Endometrial microvascular endothelial cells (primary cell): ENCODE results near the gene RAP1GAP2. TPM values are rescaled to one million over a fixed set of nuclear protein-coding genes. Genes with fewer than 3 reads are reported as not detected.
"Not testable (repeated sequence)": the region's sequence is repeated elsewhere in the genome, so short reads cannot be mapped to it uniquely, and the experiment has no call there.

ENCODE experiments used
- in situ Hi-C: cut with HindIII; loops from 2 replicates; pipeline ENCODE4 v1.10.0; 2017; ENCODE audit warnings: low sequenced_read_pairs, low pct_unique_long_range_greater_than_20kb; ENCODE audit errors: inconsistent ontology term
- total RNA-seq: library from RNA; depleted of rRNA; stranded (reverse); fragments of >200 nt; gene quantifications from one replicate; pipeline ENCODE4 v1.2.3, GENCODE V29; 2015; ENCODE audit errors: inconsistent ontology term

The RAP1GAP2 gene
- total RNA-seq, 1 donor from 2014 or later, result 2.5 TPM

DNA sequence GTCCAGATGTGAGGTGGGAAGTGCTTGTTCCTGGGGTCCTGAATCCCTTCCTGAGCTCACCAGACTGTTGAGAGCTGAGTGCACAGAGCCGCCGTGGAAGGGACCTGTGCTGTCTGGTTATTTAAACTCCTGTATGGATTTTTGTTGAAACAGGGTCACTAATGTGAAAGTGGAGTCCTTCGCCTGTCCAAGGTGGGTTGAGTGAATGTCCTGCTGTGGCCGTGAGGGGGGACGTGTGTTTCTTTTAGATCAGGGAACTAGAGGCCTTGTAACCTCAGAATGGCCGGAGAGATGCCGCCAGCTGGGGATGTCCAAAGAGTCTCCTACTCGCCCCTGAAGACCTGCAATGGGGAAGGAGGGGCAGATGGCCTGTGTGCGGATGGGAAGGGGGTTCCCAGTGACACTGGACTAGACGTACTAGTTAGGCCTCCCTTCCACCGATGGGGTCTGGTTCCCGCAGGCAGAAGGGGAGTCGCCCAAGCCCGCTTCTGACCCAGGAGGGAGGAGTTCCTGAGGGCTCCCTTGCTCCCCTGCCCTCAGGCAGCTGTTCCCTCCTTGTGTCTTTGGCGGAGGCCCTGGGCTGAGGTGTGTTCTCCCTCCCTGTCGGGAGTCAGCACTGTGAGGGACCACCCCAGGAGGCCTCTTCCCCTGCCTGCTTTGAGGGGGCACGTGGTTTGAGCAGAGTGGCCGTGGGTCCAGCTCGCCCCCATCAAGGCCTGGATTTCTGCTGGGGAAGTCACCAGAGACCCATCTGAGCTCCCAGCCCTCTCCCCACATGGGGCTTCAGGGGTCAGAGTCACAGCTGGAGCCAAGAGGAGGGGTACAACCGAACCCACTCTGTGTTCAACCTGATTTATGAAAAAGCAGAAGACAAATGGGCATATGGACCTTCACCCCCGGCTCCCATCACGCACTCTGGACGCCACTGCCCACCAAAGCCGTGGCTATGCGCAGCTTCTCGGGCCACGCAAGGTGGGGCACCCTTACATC is 236.3 kb downstream of the RAP1GAP2 start:
- in situ Hi-C loops, result no loop called here

DNA sequence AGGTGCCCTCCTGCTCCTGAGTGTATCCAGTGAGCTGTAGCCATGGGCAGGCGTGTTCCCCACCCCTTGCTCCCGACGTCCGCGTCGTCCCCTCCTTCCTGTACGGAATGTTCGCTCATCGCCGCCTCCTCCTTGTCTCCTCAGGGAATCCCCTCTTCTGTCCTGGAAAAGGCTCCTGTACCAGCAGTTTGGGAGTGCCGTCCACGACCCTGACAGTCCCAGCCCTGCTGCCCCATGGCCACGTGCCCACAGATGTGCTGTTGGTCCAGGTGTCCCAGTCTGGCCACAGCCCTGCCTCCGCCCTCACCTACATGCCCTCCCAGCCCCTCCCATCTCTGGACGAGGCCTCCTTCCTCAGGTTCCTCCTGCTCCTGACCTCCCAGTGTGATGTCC is 237.0 kb downstream of the RAP1GAP2 start:
- in situ Hi-C loops, result no loop called here

DNA sequence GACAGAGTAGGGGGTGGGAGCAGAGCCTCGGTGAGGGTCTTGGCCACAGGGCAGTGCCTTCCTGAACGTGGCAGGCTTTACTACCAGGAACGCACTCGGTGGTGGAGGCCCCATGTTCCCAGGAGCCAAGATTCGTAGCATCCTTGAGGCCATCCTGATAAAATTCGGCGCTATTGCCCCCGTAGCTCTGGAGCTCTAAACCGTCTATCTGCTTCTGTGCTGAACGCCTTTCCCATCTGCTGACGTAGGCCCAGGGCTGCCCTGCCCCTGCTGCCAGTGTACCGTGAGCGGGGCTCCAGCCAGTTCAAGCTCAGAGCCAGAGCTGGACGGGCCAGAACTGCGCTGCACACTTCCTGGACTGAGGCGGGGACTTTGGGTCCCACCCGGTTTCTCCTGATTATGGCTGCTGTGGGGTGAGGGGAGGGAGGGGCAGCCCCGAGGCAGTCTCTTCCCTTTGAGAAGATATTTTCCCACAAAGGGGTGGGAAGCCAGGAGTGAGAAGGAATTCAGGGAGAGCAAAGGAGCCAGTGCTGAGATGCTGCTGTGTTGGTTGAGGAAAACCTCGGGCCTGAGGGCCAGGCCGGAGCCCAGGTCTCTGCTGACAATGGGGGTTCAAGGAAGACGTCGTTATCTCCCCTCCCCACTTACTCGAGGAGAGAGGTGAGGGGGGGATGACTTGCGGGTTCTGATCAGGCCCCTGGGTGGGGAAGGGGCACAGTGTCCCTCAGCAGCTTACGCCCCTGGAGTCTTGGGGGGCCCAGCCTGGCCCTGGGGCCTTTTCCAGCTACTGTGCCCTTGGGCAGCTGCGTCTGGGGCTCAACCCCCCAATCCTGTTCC is 237.7 kb downstream of the RAP1GAP2 start:
- in situ Hi-C loops, result no loop called here

DNA sequence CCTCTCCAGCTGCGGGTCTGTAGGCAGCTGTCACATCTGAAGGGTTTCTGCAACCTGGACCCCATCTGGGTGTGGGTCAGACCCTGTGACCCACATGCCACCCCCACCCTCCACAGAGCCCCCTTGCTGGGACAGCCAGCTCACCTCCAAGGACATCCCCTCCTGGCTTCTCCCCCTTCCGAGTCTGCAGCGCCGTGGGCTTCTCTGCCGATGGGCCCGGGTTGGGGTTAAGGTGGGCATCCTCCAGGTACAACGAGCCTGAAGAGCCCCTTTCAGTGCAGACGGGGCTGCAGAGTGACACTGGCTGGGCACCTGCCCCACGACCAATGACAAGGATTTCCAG is 238.3 kb downstream of the RAP1GAP2 start:
- in situ Hi-C loops, result no loop called here

DNA sequence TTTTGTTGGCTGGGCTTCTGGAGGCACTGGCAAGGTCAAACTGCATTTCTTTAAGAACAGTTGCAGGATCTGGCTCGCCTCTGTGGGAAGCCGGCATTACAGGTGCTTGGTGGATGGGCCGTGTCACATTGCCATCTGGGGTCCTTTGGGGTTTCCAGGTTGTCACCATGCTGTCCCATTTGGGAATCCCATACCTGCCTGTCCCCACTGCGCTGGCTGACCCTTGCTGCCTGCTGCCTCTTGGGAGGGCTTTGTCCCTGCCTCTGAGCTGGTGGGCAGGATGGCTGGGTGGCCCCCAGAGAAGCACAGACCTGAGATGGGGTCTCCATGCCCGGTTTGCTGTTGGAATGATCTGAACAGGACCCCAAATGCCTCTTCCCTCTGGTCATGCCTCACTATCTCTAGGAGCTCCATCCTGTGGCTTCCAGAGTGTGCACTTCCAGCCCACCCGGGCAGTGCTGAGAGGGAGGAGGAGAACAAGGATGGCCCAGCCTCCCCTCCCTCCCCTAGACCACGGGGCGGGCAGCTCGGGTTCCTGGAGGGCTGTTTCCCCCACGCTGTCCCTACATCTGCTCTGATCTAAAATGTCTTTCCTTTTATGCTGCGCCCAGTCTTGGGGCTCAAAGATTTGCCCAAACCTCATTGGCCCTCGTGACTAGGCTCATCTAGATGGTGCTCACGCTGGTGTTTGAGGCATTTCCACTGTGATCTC is 239.2 kb downstream of the RAP1GAP2 start:
- in situ Hi-C loops, result no loop called here

DNA sequence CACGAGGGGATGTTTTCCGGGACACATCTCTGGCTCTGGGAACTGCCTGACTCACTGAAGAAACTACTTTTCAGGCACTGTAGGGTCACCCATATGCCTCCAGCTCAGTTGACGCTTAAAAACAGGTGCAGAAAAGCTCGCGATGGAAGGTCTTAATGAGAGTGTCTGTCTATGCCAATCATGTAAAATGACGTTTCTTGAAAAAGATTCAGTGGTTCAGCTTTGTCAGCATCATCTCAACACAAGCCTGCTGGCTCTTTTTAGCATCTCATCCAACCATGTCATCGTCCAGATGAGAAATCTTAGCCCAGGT is 239.7 kb downstream of the RAP1GAP2 start:
- in situ Hi-C loops, result no loop called here

DNA sequence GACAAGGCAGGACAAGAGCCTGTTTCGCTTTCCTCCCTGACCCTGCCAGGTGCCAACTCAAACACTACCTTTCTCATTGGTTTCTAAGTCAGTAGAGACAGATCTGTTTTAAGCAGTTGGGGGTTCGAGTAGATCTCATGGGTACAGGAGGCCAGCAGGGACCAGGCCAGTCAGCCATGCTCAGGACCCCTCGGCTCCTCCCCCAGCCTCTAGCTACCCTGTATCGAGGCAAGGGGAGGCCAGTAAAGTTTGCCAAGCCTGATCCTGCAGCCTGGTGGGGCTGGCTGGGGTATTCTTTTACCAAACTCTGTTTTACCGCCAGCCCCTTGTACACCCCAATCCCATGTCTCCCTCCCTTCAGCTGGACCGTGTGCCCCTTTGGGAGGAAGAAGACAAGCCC is 240.6 kb downstream of the RAP1GAP2 start:
- in situ Hi-C loops, result no loop called here

DNA sequence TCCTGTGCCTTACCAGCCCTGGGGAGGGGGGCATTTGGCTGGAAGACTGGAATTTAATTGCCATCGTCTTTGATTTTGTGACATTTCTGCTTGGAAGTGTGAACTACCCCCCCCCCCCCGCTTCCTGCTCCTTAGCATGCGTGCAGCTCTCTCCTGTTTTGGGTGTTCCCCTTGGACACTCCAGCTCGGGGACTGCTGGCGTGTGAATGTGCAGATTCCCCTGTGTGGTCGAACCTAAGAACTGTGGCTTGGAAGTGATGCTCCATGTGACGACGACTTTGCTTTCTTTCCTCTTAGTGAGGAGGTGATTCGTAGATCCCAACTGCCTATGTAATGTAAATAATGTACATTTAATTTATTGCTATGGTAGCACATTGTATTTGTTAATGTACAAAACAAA is 241.0 kb downstream of the RAP1GAP2 start:
- in situ Hi-C loops, result no loop called here

DNA sequence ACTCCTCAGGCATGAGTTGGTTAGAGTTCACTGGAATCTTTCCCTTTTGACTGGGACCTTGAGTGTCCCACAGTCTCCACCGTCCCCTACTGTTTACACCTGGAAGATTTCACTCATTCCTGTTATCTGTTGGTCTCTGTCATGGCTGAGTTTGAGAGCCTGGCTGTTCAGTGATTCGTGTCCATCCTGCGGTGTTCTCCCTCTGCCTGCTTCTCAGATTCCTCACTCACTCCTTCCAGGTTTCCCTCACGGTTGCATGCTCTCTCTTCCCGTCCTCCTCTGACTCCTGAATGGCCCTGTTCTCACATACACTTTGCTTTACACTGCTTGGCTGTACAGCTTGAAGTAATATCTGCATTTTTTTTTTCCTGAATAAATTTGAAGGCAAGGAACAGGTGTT is 242.7 kb downstream of the RAP1GAP2 start:
- in situ Hi-C loops, result no loop called here

DNA sequence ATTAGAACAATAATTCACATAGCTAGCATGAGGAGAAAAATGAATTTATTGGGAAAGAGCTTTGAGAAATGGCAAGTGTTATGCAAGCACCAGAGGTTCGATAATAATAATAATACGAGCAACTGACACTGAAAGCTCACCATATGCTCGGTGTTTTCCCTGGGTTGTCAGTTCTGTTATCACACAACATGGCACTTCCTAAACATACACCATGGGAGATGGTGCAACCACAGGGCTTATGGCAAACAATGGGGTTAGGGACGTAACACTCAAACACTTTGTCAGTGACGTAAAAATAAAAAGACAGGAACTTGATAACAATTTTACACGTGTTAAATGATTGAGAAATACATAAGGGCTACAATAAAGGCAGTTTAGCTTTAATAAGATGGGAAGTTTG is 243.5 kb downstream of the RAP1GAP2 start:
- in situ Hi-C loops, result no loop called here

DNA sequence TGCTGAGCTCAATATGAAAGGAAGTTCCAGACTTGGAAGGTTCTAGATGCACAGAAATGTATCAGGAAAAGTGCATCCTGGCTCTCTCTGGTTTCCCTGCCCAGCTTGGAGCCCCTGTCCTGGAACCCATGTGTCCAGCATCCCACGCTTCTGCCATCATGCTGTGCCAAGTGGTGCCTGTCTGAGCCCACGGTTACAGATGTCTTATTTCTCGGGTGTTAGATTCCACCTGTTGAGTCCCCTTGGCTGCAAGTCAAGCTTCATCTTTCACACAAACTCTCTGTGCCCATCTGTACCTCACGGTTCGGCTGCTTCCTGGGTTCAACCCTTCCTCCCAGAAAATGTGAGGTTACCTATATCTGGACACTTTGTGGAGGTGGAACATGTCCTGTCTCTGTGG is 244.6 kb downstream of the RAP1GAP2 start:
- in situ Hi-C loops, result no loop called here

DNA sequence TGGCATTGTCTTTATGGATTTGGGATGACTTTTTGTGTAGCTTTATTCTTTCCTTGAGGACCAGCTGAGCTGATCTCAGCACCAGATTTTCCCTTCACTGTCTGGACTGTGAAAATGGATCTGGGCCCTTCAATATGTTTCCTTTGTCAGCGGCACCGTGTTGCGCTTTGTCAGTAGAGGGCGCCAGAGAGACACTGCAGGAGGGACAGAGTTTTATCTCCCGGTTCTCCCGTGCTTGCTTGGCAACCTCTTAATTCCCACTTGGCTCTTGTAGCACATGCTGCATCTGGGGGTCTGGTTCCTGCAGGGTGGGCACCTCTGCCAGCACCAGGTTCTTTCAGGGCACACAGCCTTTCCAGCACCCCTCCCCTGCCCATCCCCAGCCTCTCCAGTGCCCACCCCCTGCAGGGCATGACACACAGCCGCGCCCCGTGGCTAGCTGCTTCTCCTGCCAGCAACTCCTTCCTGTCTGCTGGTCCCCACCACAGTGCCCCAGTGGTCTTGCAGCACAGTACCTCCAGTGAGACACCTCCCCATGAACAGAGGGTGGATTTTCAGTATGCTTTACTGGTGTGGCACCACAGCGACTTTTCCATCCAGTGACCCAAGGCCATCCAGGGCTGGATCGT is 247.6 kb downstream of the RAP1GAP2 start:
- in situ Hi-C loops, result no loop called here

DNA sequence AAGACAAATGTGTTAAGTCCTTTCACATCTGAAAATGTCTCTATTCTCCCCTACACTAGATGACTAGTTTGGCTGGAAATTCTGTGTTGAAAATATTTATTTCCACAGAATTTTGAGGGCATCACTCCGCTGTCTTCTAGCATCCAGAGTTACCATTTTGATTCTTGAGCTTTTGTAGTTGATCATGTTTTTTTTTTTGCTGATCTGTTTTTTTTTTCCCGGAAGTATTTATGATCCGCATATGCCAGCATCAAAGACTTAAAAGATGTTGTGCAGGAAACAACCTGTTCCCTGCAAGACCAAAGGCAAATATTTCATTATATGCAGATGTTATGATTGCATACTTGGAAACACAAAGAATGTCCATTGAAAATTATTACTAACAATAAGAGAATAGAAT is 250.5 kb downstream of the RAP1GAP2 start:
- in situ Hi-C loops, result no loop called here

DNA sequence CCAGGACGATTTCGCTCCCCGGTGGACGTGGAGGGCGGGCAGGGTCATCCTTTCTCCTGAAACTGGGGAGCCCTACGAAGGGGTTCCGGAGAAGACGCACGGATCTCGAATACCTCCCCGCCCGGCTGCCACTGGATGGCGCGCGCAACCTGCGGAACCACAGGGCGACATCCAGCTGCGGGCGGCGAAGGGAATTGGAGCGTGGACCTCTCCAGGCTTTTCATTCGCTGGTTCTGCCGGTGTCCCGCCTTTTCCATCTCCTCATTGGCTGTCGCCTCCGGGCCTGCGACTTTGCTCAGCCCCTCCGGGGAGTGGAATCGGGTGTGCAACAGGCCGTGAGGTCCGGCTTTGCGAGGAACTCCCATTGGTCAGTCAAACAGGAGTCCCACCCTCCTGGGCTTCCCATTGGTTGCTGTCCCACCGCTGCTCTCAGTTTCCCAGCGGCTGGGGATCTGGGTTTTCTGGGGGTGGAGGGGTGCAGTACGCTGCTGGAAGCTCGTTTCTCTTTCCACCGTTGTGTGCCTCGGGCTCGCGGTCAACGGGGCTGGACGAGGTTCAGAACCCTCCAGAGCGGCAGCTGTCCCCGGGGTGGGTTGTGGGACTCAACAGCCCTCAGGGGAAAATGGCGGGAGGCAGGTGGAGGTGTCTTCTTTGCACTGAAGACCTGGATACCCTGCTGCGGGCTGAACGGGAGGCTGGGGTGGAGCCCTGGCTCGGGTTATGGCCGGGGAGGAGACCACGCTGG is 252.7 kb downstream of the RAP1GAP2 start:
- in situ Hi-C loops, result no loop called here

DNA sequence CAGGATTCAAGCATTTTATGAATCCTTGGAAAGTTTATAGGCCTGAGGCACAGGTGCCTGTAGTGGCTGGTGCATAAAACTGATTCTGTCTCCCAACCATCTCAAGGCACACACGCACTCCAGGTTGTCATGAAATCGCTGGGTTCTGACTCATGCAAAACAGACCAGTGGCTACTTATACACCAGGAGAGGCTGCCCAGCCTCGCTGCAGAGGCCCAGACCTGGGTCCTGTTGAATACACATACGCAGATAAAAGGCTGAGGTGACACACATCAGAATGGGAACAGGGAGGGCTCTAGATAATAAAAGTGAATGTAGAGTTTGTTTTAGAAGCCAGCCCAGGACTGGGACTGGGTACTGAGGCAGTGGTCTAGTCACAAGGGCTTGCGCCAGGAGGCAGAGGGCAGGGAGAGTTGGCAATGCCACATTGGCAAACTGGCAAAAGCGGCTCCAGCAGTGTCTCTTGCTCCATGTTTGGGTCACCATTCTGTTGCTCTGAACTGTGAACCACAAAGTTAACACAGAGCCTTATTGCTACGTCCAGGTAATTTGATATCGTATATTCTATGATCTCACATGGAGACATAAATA is 253.6 kb downstream of the RAP1GAP2 start:
- in situ Hi-C loops, result no loop called here

DNA sequence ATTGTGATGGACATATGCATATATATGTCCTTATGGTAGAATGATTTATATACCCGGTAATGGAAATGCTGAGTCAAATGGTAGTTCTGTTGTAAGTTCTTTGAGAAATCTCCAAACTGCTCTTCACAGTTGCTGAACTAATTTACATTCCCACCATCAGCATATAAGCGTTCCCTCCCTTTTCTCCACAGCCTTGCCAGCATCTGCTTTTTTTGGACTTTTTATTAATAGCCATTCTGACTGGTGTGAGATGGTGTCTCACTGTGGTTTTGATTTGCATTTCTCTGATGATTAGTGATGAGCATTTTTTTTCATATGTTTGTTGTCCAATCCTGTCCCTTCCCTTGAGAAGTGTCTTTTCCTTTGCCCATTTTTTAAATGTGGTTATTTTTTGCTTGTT is 258.6 kb downstream of the RAP1GAP2 start:
- in situ Hi-C loops, result not testable (repeated sequence)

DNA sequence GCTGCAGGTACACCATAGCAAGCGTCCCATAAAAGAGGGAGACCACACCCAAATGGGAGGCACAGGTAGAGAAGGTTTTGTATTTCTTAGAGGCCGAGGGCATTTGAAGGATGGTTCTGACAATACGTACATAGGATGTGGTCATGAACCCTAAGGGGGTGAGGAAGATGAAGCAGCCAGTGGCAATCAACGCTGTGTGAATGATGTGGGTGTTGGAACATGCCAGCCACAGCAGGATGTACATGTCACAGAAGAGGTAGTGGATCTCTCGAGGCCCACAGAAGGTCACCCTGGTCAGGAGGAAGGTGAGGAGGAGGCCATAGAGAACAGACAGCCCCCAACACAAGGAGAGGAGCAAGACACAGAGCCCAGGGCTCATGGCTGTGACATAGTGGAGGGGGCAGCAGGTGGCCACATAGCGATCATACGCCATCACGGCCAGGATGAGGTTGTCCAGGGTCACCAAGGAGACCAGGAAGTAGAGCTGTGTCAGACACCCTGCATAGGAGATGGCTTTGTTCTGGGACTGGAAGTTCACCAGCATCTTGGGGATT is 266.7 kb downstream of the RAP1GAP2 start:
- in situ Hi-C loops, result not testable (repeated sequence)

DNA sequence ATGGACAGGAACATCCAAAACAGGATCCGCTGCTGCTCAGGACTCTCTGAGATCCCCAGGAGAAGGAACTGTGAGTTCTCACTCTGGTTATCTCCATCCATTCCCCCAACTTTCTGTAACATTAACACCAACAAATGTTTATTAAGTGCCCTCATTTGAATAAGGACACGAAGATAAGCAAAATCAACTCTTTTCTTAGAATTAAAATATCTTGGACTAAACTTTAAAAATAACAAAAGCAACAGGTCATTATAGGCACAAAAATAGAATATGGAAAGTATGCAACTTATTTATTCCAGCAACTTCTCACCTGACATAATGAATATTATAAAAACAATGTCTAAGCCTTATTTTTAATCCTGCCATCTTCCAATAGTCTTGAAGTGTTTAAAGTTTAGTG is 267.3 kb downstream of the RAP1GAP2 start, which contains the start of gene OR1D5:
OR1D5 (minus strand) TSS at position 101 of the 400 bp plus-strand sequence; CDS start at position 101, 0 bp downstream.
- in situ Hi-C loops, result not testable (repeated sequence)
